GM12878 (cell line): ENCODE measurements around the gene NIPSNAP3A. TPM values are rescaled to one million over a fixed set of nuclear protein-coding genes. Genes with fewer than 3 reads are reported as not detected.
A peak's percentile ranks its signal among the peaks of the same experiment; 100 is the strongest.

Source experiments
- ATAC-seq: fragments of 200-7000 bp; cut with Tn5 transposase; 3 replicates; pipeline ENCODE4 v1.9.1; 2020; ENCODE audit warnings: mild to moderate bottlenecking, moderate library complexity
- BruUV-seq: library from RNA; stranded (reverse); fragments of 400-500 nt; replicated peaks from 2 replicates; lab custom pipeline; 2021; lab: Mats Ljungman, UMichigan
- CTCF ChIA-PET: fragments of 300-600 bp; sonication (Branson Sonifier 250); formaldehyde crosslinking; extraction: SDS; loops from one replicate; lab custom pipeline; 2021; ENCODE audit warnings: inconsistent platforms; lab: Yijun Ruan, JAX
- POLR2A ChIA-PET: fragments of 350-600 bp; formaldehyde crosslinking; extraction: SDS; loops from one replicate; lab custom pipeline; 2021; ENCODE audit warnings: inconsistent platforms; lab: Charles Lee
- RAD21 ChIA-PET: fragments of 300-600 bp; sonication (Branson Sonifier 250); formaldehyde crosslinking; loops from one replicate; lab custom pipeline; 2023; ENCODE audit warnings: antibody characterized with exemption; ENCODE audit not compliant: unreplicated experiment; lab: Charles Lee
- SMC1A ChIA-PET: fragments of 300-600 bp; sonication (Branson Sonifier 250); formaldehyde crosslinking; loops from one replicate; lab custom pipeline; 2023; ENCODE audit not compliant: unreplicated experiment, uncharacterized antibody; lab: Charles Lee
- DNase-seq: peaks from one replicate; pipeline ENCODE4 v3.0.0-alpha.2; 2011; ENCODE audit warnings: low read depth, low spot score
- FAIRE-seq: peaks from 3 replicates; lab custom pipeline; 2011; peaks lifted over from hg19 to GRCh38; lab: Jason Lieb, UNC
- H2AFZ ChIP-seq: 2 replicates; pipeline ENCODE4 v1.6.0; 2011; ENCODE audit warnings: low read depth, low read length, control low read depth; ENCODE audit not compliant: control insufficient read depth
- H3K27ac ChIP-seq: 2 replicates; pipeline ENCODE4 v1.5.1; 2011; ENCODE audit warnings: control low read depth; ENCODE audit not compliant: control insufficient read depth, insufficient read depth
- H3K27me3 ChIP-seq, 2 experiments: replicated peaks in 1 of 2; 2 replicates each; pipeline versions ENCODE4 v1.6.0 to v1.6.1; 2011; ENCODE audit warnings: low read length in 1 of 2; ENCODE audit not compliant: control insufficient read depth in 2 of 2, insufficient read depth in 2 of 2
- H3K36me3 ChIP-seq, 2 experiments: 2 replicates each; pipeline ENCODE4 v1.5.1; 2011; ENCODE audit warnings: low read length in 1 of 2; ENCODE audit not compliant: control insufficient read depth in 2 of 2, insufficient read depth in 2 of 2
- H3K4me1 ChIP-seq: 2 replicates; pipeline ENCODE4 v1.6.1; 2011; ENCODE audit warnings: mild to moderate bottlenecking, low read length, moderate library complexity, mixed read lengths; ENCODE audit not compliant: control insufficient read depth, insufficient read depth
- H3K4me2 ChIP-seq: 2 replicates; pipeline ENCODE4 v1.6.0; 2011; ENCODE audit warnings: control low read depth; ENCODE audit not compliant: control insufficient read depth, insufficient read depth
- H3K4me3 ChIP-seq: fragments of 200-600 bp; sonication (generic); 2 replicates; pipeline ENCODE4 v1.5.1; 2016
- H3K79me2 ChIP-seq: 2 replicates; pipeline ENCODE4 v1.6.0; 2011; ENCODE audit warnings: low read length; ENCODE audit not compliant: control insufficient read depth, insufficient read depth
- H3K9ac ChIP-seq: 2 replicates; pipeline ENCODE4 v1.8.0; 2011; ENCODE audit warnings: low read length, control low read depth, mixed read lengths; ENCODE audit not compliant: control insufficient read depth, insufficient read depth
- H3K9me3 ChIP-seq: replicated peaks from 3 replicates; pipeline ENCODE4 v1.5.1; 2011; ENCODE audit warnings: mild to moderate bottlenecking, low read length; ENCODE audit not compliant: control insufficient read depth, insufficient read depth
- H4K20me1 ChIP-seq: 2 replicates; pipeline ENCODE4 v1.6.0; 2011; ENCODE audit not compliant: control insufficient read depth, insufficient read depth
- MEF2A ChIP-seq: IDR thresholded peaks from 2 replicates; pipeline ENCODE4 v1.6.1; 2011; ENCODE audit warnings: low read depth, mild to moderate bottlenecking, low read length, moderate library complexity; ENCODE audit not compliant: insufficient read depth
- POU2F2 ChIP-seq: IDR thresholded peaks from 3 replicates; pipeline ENCODE4 v1.6.1; 2011; ENCODE audit warnings: low read depth, mild to moderate bottlenecking, low read length, borderline replicate concordance
- RAD21 ChIP-seq: IDR thresholded peaks from 2 replicates; pipeline ENCODE4 v1.6.1; 2011; ENCODE audit warnings: mild to moderate bottlenecking, low read depth, low read length, moderate library complexity; ENCODE audit not compliant: insufficient read depth
- RB1 ChIP-seq: fragments of 450-650 bp; formaldehyde crosslinking; IDR thresholded peaks from 2 replicates; pipeline ENCODE4 v1.6.1; 2017; ENCODE audit warnings: mild to moderate bottlenecking, borderline replicate concordance
- SMARCA5 ChIP-seq: fragments of 450-650 bp; IDR thresholded peaks from 2 replicates; pipeline ENCODE4 v1.6.1; 2017; ENCODE audit warnings: mild to moderate bottlenecking
- SMC3 ChIP-seq: IDR thresholded peaks from 2 replicates; pipeline ENCODE4 v1.6.1; 2011; ENCODE audit warnings: low read length, improper control_type of control experiment, borderline replicate concordance
- WGBS: methylation state at CpG from one replicate; pipeline ENCODE4 v1.1.6; 2016; ENCODE audit warnings: low lambda C conversion rate; ENCODE audit not compliant: insufficient replicate concordance, insufficient coverage; ENCODE audit errors: missing lambda C conversion rate; 5-methylcytosine and 5-hydroxymethylcytosine counted together
- in situ Hi-C: fragments of 300-500 bp; cut with MboI; formaldehyde crosslinking; loops from 9 replicates; pipeline ENCODE4 v1.14.3; 2018; ENCODE audit warnings: mixed read lengths
- intact Hi-C: fragments of 100-400 bp; cut with micrococcal nuclease; formaldehyde crosslinking; loops from one replicate; pipeline ENCODE4 v1.14.2; 2022; ENCODE audit not compliant: unreplicated experiment
- polyA plus RNA-seq, 11 experiments: library from polyadenylated mRNA; depleted of rRNA in 4 of 11; unstranded in 6 of 11; stranded (reverse) in 5 of 11; fragments of >200 nt; fragmentation: Nextera tagmentation in 4 of 11; fragmentation: Illumina TruSeq in 1 of 11; extraction: Ambion mirVana in 4 of 11; extraction: Trizol in 1 of 11; gene quantifications; 1 replicate in 1 of 11; 2 replicates in 10 of 11; pipeline versions ENCODE4 v1.2.1 to v1.2.3, GENCODE V29; 2011 to 2016; ENCODE audit warnings: inconsistent platforms in 2 of 11, missing spikeins in 2 of 11, low read depth in 1 of 11
- total RNA-seq, 4 experiments: library from RNA; depleted of rRNA in 3 of 4; stranded (reverse); fragments of >200 nt in 3 of 4; fragmentation: Illumina TruSeq in 1 of 4; extraction: Trizol in 1 of 4; gene quantifications; 2 replicates each; pipeline versions ENCODE4 v1.2.1 to v1.2.3, GENCODE V29; 2013 to 2021
- TF ChIP-seq, protein P1 (sequence below): fragments of 450-650 bp; IDR thresholded peaks from 2 replicates; pipeline ENCODE4 v1.6.1; 2017; ENCODE audit warnings: mild to moderate bottlenecking, low read depth, inconsistent platforms; ENCODE audit not compliant: poor library complexity, severe bottlenecking
- TF ChIP-seq, protein P2 (sequence below), 3 experiments: IDR thresholded peaks in 2 of 3; conservative IDR thresholded peaks in 1 of 3; 2 replicates each; pipeline ENCODE4 v1.5.1; 2011; ENCODE audit warnings: low read depth in 3 of 3, low read length in 3 of 3, mild to moderate bottlenecking in 3 of 3, control low read depth in 2 of 3, moderate library complexity in 2 of 3, inconsistent platforms in 1 of 3, mixed read lengths in 1 of 3; ENCODE audit not compliant: control insufficient read depth in 2 of 3, insufficient read depth in 1 of 3; ENCODE audit errors: extremely low read depth in 1 of 3
- TF ChIP-seq, protein P3 (sequence below): IDR thresholded peaks from 2 replicates; pipeline ENCODE4 v1.6.1; 2011; ENCODE audit warnings: low read depth, low read length, improper control_type of control experiment, borderline replicate concordance
- TF ChIP-seq, protein P4 (sequence below): fragments of 450-650 bp; conservative IDR thresholded peaks from 2 replicates; pipeline ENCODE4 v1.6.1; 2017; ENCODE audit warnings: mild to moderate bottlenecking, moderate library complexity

Gene NIPSNAP3A
- total and polyA plus RNA-seq, 10 of the 15 experiments (the other 5 are each of a cell fraction or from before 2014, with no cell fraction given), result 19.1 to 87.2 (median 34.0) TPM

DNA sequence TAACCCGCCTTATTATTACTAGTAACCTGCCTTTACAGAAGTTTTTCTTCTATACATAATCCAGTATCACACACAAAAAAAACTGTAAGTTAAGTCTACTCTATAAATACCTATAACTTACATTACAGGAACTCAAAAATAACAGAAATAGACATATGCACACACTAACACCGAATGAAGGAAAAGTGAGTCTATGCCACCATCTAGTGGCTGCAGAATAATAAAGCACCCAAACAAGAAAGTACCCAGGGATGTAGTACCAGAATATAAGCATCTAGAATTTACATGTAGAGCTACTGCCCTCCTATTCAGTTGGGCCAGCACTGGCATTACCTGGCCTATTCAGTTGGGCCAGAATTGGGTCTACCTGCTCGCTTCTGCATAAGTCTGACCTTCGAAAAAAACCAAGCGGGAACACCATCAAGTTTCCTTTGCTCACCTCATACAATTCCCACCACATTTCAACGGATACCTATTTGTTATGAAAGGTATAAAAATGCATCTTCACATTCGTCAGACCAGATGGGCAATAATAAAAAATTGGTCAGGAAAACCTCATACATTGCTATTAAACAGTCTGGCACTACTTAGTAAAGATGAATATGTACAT lies 4.0 kb upstream of the NIPSNAP3A start:
- in situ Hi-C loops (no loop called here), intact Hi-C loops (loop anchor here (1.0 to 10.0 kb wide), 6 partner anchors 60 to 1345 kb away; no protein-coding TSS in a partner anchor)
- ChIA-PET RAD21 (interaction anchor here (0.9 to 1.5 kb wide), 3 partner anchors 26 to 134 kb away, joined by 3 to 4 read pairs (median 4); no protein-coding TSS in a partner anchor), CTCF (interaction anchor here (0.6 to 2.5 kb wide), 14 partner anchors 18 to 1640 kb away, joined by 3 to 9 read pairs (median 3); no protein-coding TSS in a partner anchor), POLR2A (no interaction called here), SMC1A (interaction anchor here (0.5 to 1.9 kb wide), 9 partner anchors 10 to 1346 kb away, joined by 3 to 7 read pairs (median 3); no protein-coding TSS in a partner anchor)
- TF ChIP-seq SMC3 (peak; percentile 81), RAD21 (peak; percentile 92), MEF2A (0 out of 2 replicates have a peak, but pooled peaks have one; percentile 54), RB1 (peak; percentile 36; the same call in 1 of the 2 replicates), POU2F2 (0 out of 3 replicates have a peak, but pooled peaks have one; percentile 22), SMARCA5 (peak; percentile 65; the same call in 1 of the 2 replicates)
- TF ChIP-seq, protein P1, sequence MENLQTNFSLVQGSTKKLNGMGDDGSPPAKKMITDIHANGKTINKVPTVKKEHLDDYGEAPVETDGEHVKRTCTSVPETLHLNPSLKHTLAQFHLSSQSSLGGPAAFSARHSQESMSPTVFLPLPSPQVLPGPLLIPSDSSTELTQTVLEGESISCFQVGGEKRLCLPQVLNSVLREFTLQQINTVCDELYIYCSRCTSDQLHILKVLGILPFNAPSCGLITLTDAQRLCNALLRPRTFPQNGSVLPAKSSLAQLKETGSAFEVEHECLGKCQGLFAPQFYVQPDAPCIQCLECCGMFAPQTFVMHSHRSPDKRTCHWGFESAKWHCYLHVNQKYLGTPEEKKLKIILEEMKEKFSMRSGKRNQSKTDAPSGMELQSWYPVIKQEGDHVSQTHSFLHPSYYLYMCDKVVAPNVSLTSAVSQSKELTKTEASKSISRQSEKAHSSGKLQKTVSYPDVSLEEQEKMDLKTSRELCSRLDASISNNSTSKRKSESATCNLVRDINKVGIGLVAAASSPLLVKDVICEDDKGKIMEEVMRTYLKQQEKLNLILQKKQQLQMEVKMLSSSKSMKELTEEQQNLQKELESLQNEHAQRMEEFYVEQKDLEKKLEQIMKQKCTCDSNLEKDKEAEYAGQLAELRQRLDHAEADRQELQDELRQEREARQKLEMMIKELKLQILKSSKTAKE, result peak; percentile 47
- TF ChIP-seq, protein P2, sequence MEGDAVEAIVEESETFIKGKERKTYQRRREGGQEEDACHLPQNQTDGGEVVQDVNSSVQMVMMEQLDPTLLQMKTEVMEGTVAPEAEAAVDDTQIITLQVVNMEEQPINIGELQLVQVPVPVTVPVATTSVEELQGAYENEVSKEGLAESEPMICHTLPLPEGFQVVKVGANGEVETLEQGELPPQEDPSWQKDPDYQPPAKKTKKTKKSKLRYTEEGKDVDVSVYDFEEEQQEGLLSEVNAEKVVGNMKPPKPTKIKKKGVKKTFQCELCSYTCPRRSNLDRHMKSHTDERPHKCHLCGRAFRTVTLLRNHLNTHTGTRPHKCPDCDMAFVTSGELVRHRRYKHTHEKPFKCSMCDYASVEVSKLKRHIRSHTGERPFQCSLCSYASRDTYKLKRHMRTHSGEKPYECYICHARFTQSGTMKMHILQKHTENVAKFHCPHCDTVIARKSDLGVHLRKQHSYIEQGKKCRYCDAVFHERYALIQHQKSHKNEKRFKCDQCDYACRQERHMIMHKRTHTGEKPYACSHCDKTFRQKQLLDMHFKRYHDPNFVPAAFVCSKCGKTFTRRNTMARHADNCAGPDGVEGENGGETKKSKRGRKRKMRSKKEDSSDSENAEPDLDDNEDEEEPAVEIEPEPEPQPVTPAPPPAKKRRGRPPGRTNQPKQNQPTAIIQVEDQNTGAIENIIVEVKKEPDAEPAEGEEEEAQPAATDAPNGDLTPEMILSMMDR (IDR thresholded peaks at IDR 0.05 in 2 of 3, conservative IDR thresholded peaks at IDR 0.05 in 1 of 3; ENCODE audit: control insufficient read depth in 2 of 3, extremely low read depth in 1 of 3, insufficient read depth in 1 of 3, low read depth in 3 of 3, low read length in 3 of 3), result peak; percentile 51 to 85 (median 62); a peak in 5 of 6 replicates
- TF ChIP-seq, protein P3, sequence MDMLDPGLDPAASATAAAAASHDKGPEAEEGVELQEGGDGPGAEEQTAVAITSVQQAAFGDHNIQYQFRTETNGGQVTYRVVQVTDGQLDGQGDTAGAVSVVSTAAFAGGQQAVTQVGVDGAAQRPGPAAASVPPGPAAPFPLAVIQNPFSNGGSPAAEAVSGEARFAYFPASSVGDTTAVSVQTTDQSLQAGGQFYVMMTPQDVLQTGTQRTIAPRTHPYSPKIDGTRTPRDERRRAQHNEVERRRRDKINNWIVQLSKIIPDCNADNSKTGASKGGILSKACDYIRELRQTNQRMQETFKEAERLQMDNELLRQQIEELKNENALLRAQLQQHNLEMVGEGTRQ, result no peak
- TF ChIP-seq, protein P4, sequence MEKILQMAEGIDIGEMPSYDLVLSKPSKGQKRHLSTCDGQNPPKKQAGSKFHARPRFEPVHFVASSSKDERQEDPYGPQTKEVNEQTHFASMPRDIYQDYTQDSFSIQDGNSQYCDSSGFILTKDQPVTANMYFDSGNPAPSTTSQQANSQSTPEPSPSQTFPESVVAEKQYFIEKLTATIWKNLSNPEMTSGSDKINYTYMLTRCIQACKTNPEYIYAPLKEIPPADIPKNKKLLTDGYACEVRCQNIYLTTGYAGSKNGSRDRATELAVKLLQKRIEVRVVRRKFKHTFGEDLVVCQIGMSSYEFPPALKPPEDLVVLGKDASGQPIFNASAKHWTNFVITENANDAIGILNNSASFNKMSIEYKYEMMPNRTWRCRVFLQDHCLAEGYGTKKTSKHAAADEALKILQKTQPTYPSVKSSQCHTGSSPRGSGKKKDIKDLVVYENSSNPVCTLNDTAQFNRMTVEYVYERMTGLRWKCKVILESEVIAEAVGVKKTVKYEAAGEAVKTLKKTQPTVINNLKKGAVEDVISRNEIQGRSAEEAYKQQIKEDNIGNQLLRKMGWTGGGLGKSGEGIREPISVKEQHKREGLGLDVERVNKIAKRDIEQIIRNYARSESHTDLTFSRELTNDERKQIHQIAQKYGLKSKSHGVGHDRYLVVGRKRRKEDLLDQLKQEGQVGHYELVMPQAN, result no peak
- DNase-seq (peak; percentile 58), ATAC-seq (peak; percentile 36), FAIRE-seq (peak; percentile 75)
- H3K36me3 ChIP-seq, result no peaks in the 10 kb centered on the region
- H3K9ac ChIP-seq, result no peak overlapping the region
- H3K4me2 ChIP-seq, result no peak overlapping the region
- H3K27ac ChIP-seq, result no peak overlapping the region
- H4K20me1 ChIP-seq, result no peaks in the 10 kb centered on the region
- no TSS peak for BruUV-seq
- H3K4me3 ChIP-seq, result no peak overlapping the region
- H3K4me1 ChIP-seq, result no peaks in the 10 kb centered on the region
- H3K79me2 ChIP-seq, result peaks cover 6% of the 10 kb centered on the region
- H3K27me3 ChIP-seq, result no peaks in the 10 kb centered on the region
- H2AFZ ChIP-seq, result no peak overlapping the region
- H3K9me3 ChIP-seq, result no peaks in the 10 kb centered on the region
- WGBS, result 20% methylated on average over 7 of the region's 7 CpGs
